ENCODE measurements around the gene MBNL1. TPM values are rescaled to one million over a fixed set of nuclear protein-coding genes. Genes with fewer than 3 reads are reported as not detected.
"Not testable (repeated sequence)": the region's sequence is repeated elsewhere in the genome, so short reads cannot be mapped to it uniquely, and the experiment has no call there.

The MBNL1 gene
- total RNA-seq, 1 experiment from 2014 or later, result 90.5 TPM

DNA sequence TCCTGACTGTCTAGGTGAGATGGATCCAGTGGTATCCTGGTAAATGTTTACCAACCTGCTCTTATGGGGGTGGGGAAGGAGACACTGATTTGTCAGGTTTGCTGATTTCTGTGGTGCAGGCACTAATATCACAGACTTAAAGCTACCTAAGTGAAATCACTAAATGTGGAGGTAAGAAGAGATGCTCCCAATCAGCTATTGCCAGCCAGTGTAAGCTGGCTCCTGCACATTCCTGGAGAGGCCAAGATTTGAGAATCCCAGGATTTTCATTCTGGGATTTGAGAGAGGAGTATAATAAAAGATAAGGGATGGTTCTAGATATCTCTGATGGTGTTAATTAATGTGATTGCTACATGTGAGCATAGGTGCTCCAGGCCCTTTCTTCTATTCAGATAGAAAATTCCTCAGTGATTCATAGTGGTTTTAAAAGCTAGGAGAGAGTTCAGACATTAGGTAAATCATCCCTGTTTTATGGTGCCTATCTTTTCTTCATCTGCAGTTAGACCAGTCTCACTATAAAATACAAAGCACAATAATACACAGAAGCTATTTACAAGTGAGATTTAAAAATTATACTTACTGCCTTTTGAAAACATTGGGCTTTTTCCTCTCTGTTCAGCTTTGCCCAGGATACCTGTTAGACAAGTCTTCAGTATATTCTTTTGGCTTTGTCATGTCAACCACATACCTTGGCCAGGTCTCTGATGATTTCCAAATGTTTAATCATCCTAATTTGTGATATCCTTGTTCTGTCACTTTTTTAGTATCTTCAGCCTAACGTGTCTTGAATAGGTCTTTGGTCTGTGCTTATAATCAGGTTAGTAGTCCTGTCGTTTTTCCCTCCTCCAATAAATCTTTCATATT is 90.9 kb downstream of the MBNL1 start:
- no peak overlapping the region for H3K4me3 ChIP-seq
- H3K9me3 ChIP-seq (replicated peaks), result no peaks in the 10 kb centered on the region
- H3K27me3 ChIP-seq, result no peaks in the 10 kb centered on the region
- no peak overlapping the region for H3K27ac ChIP-seq
- H3K36me3 ChIP-seq, result no peaks in the 10 kb centered on the region
- H3K4me1 ChIP-seq, result no peaks in the 10 kb centered on the region
- DNase-seq, result no peak

DNA sequence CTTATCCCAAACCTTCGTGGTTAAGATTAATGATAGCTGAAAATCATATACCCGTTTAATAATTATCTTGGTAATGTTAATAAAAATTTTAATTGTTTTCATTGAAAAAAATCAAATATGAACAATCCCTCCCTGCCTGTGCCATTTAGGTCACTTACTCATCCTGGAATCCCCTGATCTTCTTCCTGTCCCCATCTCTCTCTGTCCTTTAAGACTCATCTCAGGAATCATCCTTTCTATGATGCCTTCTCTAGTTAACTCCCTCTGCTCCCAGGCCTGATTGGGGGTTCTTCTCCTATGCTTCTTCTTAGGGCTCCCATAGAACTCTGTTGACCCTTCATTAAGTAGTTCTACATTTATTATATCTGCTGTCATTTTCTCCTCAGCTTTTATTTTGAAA is 91.6 kb downstream of the MBNL1 start:
- no peaks in the 10 kb centered on the region for H3K36me3 ChIP-seq

DNA sequence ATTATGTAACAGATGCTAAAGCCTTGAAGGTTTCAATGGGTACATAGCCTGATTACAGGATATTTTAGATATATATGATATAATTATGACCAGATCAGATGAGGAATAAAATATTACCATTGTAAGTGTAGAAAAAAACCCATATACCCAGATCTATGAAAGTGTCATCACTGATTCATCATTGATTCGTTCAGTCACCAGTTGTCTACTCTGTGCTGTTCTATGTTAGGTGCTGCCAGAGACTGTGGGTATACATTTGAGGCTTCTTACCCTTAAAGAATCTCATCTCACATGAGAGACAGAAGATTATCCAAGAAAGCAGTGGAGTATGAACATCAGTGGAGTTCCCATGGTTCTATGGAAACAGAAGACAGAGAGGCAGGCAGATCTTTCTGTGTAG is 92.2 kb downstream of the MBNL1 start:
- H3K9me3 ChIP-seq (replicated peaks), result no peaks in the 10 kb centered on the region
- no peak overlapping the region for H3K27ac ChIP-seq
- H3K36me3 ChIP-seq, result no peaks in the 10 kb centered on the region
- no peaks in the 10 kb centered on the region for H3K27me3 ChIP-seq
- DNase-seq, result no peak
- H3K4me3 ChIP-seq, result no peak overlapping the region
- no peaks in the 10 kb centered on the region for H3K4me1 ChIP-seq

More for the DNA sequence above, 91.6 kb downstream of the MBNL1 start:
- DNase-seq, result no peak
- no peak overlapping the region for H3K27ac ChIP-seq
- H3K9me3 ChIP-seq (replicated peaks), result no peaks in the 10 kb centered on the region
- no peaks in the 10 kb centered on the region for H3K27me3 ChIP-seq
- no peaks in the 10 kb centered on the region for H3K4me1 ChIP-seq
- no peak overlapping the region for H3K4me3 ChIP-seq

DNA sequence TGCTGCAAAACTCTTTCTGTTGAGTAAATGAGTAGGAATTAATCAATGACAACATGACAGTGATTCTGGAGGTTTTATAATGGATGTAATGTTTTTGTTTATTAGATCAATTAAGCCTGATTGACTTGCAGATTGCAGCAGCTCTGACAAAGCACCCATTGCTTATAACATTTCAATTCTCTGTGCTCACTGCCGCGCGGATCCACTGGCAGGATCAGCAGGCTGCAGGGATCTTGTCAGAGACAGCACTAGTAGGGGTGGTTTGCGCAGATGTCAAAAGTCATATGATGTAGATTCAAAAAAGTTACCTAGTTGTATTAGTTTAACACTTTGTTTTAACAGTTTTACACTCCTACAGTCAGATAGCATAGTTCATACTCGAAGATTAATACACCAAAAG is 93.4 kb downstream of the MBNL1 start:
- no peak for DNase-seq
- no peaks in the 10 kb centered on the region for H3K27me3 ChIP-seq
- no peak overlapping the region for H3K4me3 ChIP-seq

DNA sequence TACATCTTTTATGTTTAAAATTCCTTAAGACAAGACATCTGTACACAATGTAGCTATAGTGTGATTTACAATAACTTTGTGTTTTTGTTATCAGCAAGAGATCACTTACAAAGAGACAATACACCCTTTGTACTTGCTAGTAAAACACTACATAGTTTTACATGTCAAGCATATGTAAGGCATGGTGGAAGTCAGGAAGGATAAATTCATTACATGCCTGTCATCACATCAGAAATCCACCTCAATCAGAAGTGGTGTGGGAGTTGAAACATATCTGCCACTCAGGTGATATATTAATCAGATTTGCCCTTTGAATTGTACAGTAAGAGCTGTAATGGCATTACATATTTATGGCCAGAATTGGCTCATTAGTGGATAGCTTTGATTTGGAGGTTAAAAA is 95.5 kb downstream of the MBNL1 start:
- H3K27ac ChIP-seq, result no peak overlapping the region
- no peak for DNase-seq
- no peaks in the 10 kb centered on the region for H3K36me3 ChIP-seq
- H3K9me3 ChIP-seq (replicated peaks), result no peaks in the 10 kb centered on the region
- no peak overlapping the region for H3K4me3 ChIP-seq
- no peaks in the 10 kb centered on the region for H3K4me1 ChIP-seq
- H3K27me3 ChIP-seq, result no peaks in the 10 kb centered on the region

More for the DNA sequence above, 93.4 kb downstream of the MBNL1 start:
- no peaks in the 10 kb centered on the region for H3K4me1 ChIP-seq
- H3K9me3 ChIP-seq (replicated peaks), result no peaks in the 10 kb centered on the region
- no peaks in the 10 kb centered on the region for H3K36me3 ChIP-seq
- no peak overlapping the region for H3K27ac ChIP-seq

DNA sequence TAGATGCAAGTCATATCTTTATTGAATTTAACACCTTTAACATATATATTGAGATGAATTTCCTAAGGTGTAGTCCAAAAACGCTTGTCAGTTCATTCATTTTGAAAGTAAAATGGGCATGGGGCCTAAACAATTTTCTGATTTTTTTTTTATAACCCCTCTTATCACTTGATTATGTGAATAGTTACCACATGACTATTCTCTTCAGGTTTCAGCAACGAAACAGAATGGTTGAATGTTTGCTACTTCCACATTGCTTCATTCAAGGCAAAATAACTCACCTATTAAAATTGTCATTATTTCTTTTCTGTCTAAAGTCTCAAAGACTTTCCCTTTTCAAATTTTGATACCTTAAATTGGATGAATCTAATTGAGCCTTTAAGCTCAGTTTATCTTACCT is 96.4 kb downstream of the MBNL1 start:
- Histone ChIP-seq H3K9me3 (replicated peaks) (no peaks in the 10 kb centered on the region), H3K36me3 (no peaks in the 10 kb centered on the region), H3K4me3 (no peak overlapping the region), H3K27ac (no peak overlapping the region), H3K27me3 (no peaks in the 10 kb centered on the region), H3K4me1 (no peaks in the 10 kb centered on the region)
- DNase-seq, result no peak

DNA sequence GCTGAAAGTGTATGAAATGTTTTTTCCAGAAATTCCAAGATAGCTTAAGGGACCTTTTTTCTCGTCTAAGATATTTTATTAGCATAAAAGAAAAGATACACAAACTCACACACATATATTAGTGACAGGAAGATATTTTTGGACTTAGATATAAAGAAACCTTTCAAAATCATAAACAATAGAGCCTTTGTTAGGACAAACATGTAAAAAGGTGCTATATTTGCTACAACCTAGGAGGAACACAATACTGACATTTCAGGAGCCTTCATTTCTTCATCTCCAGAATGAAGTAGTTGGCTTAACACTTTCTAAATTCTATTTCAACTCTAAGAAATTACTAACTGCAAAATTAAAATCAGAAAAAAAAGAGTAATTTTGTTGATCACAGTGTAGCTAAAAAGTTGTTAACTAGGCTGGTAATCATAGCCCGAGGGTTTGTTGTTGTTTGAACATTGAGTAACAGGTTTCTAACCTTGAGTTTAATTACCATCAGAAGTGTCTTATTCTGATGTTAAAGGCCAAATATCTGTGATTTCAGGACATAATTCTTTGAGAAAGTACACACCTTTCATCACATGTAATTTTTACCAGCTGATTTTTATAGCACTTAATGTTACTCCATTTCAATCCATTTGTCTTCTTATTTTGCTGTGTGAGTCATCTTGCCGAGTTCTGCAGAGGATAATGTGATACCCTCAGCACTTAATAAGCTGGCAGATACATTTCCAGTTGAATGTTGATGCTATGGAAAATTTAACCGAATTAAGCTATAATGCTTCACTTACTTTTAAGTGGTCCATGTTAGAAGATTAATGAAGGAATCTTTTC is 97.3 kb downstream of the MBNL1 start:
- Histone ChIP-seq H3K27me3 (no peaks in the 10 kb centered on the region), H3K9me3 (replicated peaks) (no peaks in the 10 kb centered on the region), H3K36me3 (no peaks in the 10 kb centered on the region), H3K4me3 (no peak overlapping the region), H3K27ac (no peak overlapping the region), H3K4me1 (no peaks in the 10 kb centered on the region)
- peak in 1 of 2 experiments; percentile 18 for DNase-seq

DNA sequence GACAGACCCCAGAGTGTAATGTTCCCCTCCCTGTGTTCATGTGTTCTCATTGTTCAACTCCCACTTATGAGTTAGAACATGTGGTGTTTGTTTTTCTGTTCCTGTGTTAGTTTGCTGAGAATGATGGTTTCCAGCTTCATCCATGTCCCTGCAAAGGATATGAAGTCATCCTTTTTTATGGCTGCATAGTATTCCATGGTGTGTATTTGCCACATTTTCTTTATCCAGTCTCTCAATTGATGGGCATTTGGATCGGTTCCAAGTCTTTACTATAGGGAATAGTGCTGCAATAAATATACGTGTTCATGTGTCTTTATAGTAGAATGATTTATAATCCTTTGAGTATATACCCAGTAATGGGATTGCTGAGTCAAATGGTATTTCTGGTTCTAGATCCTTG is 98.5 kb downstream of the MBNL1 start:
- not testable (repeated sequence) for H3K27me3 ChIP-seq; DNase-seq; H3K4me1 ChIP-seq; H3K27ac ChIP-seq; H3K36me3 ChIP-seq; H3K4me3 ChIP-seq; H3K9me3 ChIP-seq (replicated peaks)

DNA sequence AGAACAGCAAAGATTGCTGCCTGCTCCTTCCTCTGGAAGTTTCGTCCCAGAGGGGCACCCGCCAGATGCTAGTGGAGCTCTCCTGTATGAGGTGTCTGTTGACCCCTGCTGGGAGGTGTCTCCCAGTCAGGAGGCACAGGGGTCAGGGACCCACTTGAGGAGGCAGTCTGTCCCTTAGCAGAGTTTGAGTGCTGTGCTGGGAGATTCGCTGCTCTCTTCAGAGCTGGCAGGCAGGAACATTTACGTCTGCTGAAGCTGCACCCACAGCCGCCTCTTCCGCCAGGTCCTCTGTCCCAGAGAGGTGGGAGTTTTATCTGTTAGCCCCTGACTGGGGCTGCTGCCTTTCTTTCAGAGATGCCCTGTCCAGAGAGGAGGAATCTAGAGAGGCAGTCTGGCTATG is 103.9 kb downstream of the MBNL1 start:
- not testable (repeated sequence) for H3K9me3 ChIP-seq (replicated peaks); DNase-seq; H3K4me1 ChIP-seq; H3K36me3 ChIP-seq; H3K4me3 ChIP-seq; H3K27ac ChIP-seq; H3K27me3 ChIP-seq

DNA sequence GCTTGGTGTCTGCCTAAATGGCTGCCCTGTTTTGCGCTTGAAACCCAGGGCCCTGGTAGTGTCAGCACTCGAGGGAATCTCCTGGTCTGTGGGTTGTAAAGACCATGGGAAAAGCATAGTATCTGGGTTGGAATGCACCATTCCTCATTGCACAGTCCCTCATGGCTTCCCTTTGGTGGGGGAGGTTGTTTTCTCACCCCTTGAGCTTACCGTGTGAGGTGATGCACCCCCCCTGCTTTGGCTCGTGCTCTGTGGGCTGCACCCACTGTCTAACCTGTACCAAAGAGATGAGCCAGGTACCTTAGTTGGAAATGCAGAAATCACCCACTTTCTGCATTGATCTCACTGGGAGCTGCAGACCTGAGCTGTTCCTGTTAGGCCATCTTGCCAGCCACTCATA is 104.7 kb downstream of the MBNL1 start:
- Histone ChIP-seq H3K27me3 (no peaks in the 10 kb centered on the region), H3K36me3 (no peaks in the 10 kb centered on the region)

DNA sequence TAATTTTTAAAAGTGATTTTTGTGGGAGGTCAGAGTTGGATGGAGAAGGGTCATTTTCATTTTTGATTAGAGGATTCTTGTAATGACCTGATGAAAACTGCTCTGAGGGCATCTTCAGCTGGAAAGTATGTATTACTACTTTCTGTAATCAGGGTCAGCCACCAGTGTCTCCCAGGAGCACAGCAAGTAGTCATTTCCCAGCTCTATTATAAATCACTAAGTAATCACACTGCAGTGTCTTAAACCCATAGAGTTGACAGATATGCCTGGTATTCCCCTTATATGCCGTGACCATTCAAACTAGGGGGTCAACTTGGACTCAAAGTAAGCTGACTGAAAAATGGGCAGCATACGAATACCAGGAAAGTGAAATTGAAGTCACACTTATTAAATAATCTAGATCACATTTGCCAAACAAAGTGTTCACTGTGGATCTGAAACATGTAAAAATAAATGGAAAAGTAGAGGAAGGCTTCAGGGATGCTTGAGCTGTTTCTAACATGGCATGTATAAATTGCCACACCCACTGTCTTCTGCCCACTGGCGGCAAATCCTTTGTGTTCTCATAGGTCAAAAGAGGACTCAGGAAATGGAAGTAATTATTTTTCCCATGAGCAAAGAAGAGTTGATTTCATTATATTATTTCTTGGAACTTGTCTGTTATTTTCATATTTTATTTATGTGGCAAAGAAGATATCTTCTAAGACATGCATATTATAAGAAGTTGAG is 105.7 kb downstream of the MBNL1 start:
- Histone ChIP-seq H3K36me3 (no peaks in the 10 kb centered on the region), H3K9me3 (replicated peaks) (no peaks in the 10 kb centered on the region), H3K27me3 (no peaks in the 10 kb centered on the region), H3K27ac (no peak overlapping the region), H3K4me3 (no peak overlapping the region), H3K4me1 (no peaks in the 10 kb centered on the region)
- DNase-seq, result no peak

More for the DNA sequence above, 104.7 kb downstream of the MBNL1 start:
- no peak overlapping the region for H3K27ac ChIP-seq
- DNase-seq, result no peak
- H3K4me3 ChIP-seq, result no peak overlapping the region
- no peaks in the 10 kb centered on the region for H3K4me1 ChIP-seq
- no peaks in the 10 kb centered on the region for H3K9me3 ChIP-seq (replicated peaks)

DNA sequence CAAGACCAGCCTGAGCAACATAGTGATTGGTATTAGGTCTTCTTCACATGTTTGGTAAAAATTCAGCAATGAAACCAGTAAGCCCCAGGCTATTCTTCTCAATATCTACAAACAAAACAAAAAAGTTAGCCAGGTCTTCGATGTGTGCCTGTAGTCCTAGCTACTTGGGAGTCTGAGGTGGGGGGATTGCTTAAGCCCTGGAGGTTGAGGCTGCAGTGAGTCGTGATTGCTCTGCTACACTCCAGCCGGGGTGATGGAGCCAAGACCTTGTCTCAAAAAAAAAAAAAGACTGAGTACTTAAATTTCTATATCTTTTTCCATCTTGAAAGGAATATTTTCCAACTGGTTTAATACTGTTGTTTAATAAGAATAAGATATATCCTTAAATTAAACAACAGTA is 106.8 kb downstream of the MBNL1 start:
- no peak for DNase-seq

DNA sequence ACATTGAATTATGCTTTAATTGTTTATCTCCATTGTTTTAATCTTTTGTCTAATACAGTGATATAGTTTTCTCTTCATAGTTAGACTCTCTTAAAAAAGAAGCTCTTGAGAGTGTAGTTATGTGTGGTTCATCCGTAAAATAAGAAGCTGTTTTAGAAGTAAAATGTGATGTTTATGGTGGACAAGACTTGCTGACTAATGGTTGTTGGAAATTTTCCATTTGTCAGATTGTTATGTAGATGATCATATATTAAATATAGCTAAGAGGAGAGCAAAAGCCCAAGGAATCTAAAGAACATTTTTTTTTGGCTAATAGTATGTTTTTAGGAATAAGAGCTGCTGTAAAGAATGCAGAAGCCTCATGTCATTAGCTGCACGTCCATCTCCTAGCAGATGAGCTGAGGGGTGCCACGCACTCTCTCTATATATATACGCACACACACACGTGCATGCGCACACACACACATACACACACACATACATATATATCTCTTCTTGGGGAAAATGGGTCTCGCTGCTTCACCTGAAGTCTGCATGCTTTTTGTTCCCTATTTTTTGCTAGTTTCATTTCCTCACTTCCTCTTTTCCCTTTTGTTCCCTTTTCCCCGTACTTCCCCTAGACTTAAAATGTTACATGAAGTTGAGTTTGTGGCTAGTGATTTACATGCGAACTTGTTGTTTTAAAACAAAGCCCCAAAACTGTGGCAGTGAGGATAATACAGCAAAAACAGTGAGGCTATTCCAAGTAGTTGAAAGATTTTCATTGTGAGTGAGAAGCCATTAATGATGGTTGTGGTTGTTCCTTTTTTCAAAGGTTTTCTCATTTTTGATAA is 107.8 kb downstream of the MBNL1 start:
- no peaks in the 10 kb centered on the region for H3K9me3 ChIP-seq (replicated peaks)
- no peak overlapping the region for H3K27ac ChIP-seq
- H3K4me3 ChIP-seq, result no peak overlapping the region
- no peaks in the 10 kb centered on the region for H3K36me3 ChIP-seq
- no peaks in the 10 kb centered on the region for H3K4me1 ChIP-seq
- no peak for DNase-seq
- no peaks in the 10 kb centered on the region for H3K27me3 ChIP-seq

More for the DNA sequence above, 106.8 kb downstream of the MBNL1 start:
- no peak overlapping the region for H3K4me3 ChIP-seq
- H3K9me3 ChIP-seq (replicated peaks), result no peaks in the 10 kb centered on the region
- no peak overlapping the region for H3K27ac ChIP-seq
- no peaks in the 10 kb centered on the region for H3K4me1 ChIP-seq
- no peaks in the 10 kb centered on the region for H3K36me3 ChIP-seq
- no peaks in the 10 kb centered on the region for H3K27me3 ChIP-seq

DNA sequence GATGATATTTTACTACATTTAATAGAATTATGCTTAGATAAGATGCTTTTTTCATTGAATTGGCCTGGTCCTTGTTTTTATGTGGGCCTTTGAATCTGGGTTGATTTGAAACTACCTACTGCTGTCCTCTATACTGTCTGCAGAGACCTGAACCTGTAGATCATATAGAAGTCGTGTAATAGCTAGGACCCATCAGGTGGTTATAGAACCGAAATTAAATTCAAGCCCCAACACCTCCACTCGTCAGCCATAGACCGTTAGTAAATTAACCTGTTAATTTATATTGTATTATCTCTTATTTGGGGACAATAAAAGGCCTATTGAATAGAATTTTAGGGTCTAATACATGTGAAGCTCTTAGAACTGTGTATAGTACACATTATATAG is 108.4 kb downstream of the MBNL1 start:
- H3K36me3 ChIP-seq, result no peaks in the 10 kb centered on the region
- H3K9me3 ChIP-seq (replicated peaks), result no peaks in the 10 kb centered on the region
- DNase-seq, result no peak
- no peaks in the 10 kb centered on the region for H3K4me1 ChIP-seq
- no peak overlapping the region for H3K4me3 ChIP-seq
- H3K27ac ChIP-seq, result no peak overlapping the region
- no peaks in the 10 kb centered on the region for H3K27me3 ChIP-seq
